ENCODE results near the gene STEAP4.

GRCh38 chr7:88262562-88262961 lies 44.1 kb downstream of the STEAP4 start:
- TF ChIP-seq CTCF (IDR thresholded peaks at IDR 0.05) (no peak), POLR2AphosphoS5 (IDR thresholded peaks at IDR 0.05) (no peak), POLR2A (IDR thresholded peaks at IDR 0.05) (no peak)

All from prostate gland (tissue), 2 donors.